ENCODE results near the gene GIPC1.

DNA sequence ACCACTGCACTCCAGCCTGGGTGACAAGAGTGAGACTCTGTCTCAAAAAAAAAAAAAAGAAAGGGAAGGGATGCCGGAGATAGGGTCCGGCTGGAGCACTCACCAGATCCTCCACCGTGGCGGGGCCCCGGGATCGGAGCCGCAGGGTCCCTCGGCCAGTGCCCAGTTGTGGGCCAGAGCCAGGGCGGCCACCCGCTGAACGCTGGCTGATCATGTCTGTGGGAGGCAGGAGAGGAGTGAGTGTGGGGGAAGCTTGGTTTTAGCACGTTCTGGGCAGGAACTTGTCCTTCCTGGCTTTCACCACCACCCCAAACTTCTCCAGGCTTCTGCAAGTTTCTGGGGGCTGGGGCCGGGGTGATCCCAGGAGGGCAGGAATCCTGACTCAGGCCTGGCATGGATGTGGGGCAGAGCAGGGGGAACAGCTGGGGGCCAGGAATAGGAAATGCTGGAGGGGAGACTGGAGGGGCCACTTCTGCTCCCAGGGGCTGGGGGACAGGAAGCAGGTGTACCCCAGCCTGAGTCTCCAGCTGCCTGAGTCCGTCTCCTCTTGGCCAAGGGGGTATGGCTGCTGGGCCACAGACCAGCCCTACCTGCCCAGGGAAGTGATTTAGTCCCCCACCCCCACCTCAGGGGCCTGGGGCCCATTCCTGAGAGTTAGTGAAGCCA, 16.5 kb downstream of the GIPC1 start:
- TF ChIP-seq, protein P1, sequence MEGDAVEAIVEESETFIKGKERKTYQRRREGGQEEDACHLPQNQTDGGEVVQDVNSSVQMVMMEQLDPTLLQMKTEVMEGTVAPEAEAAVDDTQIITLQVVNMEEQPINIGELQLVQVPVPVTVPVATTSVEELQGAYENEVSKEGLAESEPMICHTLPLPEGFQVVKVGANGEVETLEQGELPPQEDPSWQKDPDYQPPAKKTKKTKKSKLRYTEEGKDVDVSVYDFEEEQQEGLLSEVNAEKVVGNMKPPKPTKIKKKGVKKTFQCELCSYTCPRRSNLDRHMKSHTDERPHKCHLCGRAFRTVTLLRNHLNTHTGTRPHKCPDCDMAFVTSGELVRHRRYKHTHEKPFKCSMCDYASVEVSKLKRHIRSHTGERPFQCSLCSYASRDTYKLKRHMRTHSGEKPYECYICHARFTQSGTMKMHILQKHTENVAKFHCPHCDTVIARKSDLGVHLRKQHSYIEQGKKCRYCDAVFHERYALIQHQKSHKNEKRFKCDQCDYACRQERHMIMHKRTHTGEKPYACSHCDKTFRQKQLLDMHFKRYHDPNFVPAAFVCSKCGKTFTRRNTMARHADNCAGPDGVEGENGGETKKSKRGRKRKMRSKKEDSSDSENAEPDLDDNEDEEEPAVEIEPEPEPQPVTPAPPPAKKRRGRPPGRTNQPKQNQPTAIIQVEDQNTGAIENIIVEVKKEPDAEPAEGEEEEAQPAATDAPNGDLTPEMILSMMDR (IDR thresholded peaks at IDR 0.05): no peak
- no peak for TF ChIP-seq POLR2A (IDR thresholded peaks at IDR 0.05)

Data from esophagus squamous epithelium (tissue), 4 donors.